Skeletal muscle tissue (tissue), 4 donors: Measurements from ENCODE around the gene MUTYH. TPM values are rescaled to one million over a fixed set of nuclear protein-coding genes. Genes with fewer than 3 reads are reported as not detected.

Experiments used
- H3K27ac ChIP-seq: one replicate; pipeline ENCODE4 v1.7.0; 2013; ENCODE audit warnings: mild to moderate bottlenecking, low read depth, low read length, inconsistent platforms
- H3K27me3 ChIP-seq, 3 donors: one replicate each; pipeline ENCODE4 v1.7.0; 2013; ENCODE audit warnings: low read length in 3 of 3; ENCODE audit not compliant: control insufficient read depth in 3 of 3, insufficient read depth in 3 of 3
- H3K36me3 ChIP-seq, 3 donors: one replicate each; pipeline ENCODE4 v1.7.0; 2013; ENCODE audit warnings: low read length in 3 of 3; ENCODE audit not compliant: control insufficient read depth in 3 of 3, insufficient read depth in 3 of 3
- H3K4me1 ChIP-seq, 3 donors: one replicate each; pipeline ENCODE4 v1.7.0; 2013; ENCODE audit warnings: low read length in 3 of 3, mild to moderate bottlenecking in 3 of 3; ENCODE audit not compliant: control insufficient read depth in 3 of 3, insufficient read depth in 3 of 3
- H3K4me3 ChIP-seq, 3 donors: one replicate each; pipeline ENCODE4 v1.7.0; 2013; ENCODE audit warnings: low read length in 3 of 3
- H3K9ac ChIP-seq, 3 donors: one replicate each; pipeline ENCODE4 v1.7.0; 2013; ENCODE audit warnings: low read length in 3 of 3, mild to moderate bottlenecking in 3 of 3, moderate library complexity in 2 of 3, low read depth in 1 of 3
- H3K9me3 ChIP-seq, 3 donors: one replicate each; pipeline ENCODE4 v1.7.0; 2013; ENCODE audit warnings: low read length in 3 of 3; ENCODE audit not compliant: control insufficient read depth in 3 of 3
- total RNA-seq: library from RNA; depleted of rRNA; stranded (reverse); fragments of >200 nt; gene quantifications from one replicate; pipeline ENCODE4 v1.2.3, GENCODE V29; 2014
- donor health status: Osteomylitis.

MUTYH gene
- total RNA-seq, 1 donor from 2014 or later, result 12.5 TPM

DNA sequence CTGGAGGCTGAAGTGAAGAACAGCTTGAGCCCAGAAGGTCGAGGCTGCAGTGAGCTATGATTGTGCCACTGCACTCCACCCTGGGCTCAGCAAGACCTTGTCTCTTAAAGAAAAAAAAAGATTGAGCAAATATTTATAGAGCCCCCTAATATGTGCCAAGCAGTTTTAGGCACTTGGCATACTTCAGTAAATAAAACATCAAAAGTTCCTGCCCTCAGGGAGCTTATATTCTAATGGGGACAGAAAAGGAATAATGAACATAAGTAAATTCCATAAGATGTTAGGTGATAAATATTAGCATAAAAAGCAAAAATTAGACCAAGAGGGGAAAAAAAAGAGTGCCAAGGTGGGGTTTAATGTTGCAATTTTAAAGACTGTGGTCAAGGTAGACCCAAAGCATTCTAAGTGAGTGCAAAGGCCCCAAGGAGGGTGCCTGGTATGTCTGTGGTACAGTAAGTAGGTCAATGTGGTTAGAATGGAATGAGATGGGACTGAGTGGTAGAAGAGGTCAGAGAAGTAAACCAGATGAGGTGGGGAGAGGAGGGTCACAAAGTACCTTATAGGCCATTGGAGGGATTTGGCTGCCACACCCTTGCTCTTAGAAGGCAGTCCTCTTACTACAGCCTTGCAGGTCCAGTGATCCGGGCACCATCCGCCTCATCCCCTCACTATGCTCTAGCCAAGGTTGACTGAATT, 2.5 kb downstream of the MUTYH start:
- peaks cover 30 to 32% (median 31%) of the 10 kb centered on the region in 3 donors for H3K36me3 ChIP-seq
- H3K4me3 ChIP-seq, result no peak overlapping the region
- H3K27ac ChIP-seq, result no peak overlapping the region
- H3K27me3 ChIP-seq, result no peaks in the 10 kb centered on the region
- peaks cover 18 to 41% (median 25%) of the 10 kb centered on the region in 3 donors for H3K4me1 ChIP-seq
- H3K9me3 ChIP-seq, result no peaks in the 10 kb centered on the region
- no peak overlapping the region for H3K9ac ChIP-seq

DNA sequence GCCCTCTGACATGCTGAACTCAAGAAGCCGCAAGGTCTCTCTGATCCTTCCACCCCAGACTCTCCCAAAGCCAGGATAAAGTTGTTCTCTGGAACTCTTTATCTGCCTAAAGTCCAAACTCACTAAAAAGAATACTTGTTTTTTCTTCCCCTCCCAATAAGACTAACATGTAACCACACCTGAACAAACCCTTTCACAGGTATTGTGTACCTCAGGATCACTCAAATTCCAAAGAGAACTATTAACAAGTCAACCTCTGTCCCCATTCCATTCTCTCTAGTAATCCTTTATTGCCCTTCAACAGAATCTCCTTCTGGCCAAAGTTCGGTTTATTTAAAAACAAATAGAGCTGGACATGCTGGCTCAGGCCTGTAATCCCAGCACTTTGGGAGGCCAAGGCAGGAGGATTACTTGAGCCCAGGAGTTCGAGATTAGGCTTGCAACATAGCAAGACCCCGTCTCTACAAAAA, 4.3 kb downstream of the MUTYH start:
- H3K36me3 ChIP-seq, result peaks cover 28 to 38% (median 37%) of the 10 kb centered on the region in 3 donors
- H3K9me3 ChIP-seq, result no peaks in the 10 kb centered on the region
- H3K4me3 ChIP-seq, result no peak overlapping the region
- no peaks in the 10 kb centered on the region for H3K27me3 ChIP-seq
- H3K27ac ChIP-seq, result no peak overlapping the region
- peaks cover 10 to 25% (median 13%) of the 10 kb centered on the region in 3 donors for H3K4me1 ChIP-seq
- no peak overlapping the region for H3K9ac ChIP-seq

DNA sequence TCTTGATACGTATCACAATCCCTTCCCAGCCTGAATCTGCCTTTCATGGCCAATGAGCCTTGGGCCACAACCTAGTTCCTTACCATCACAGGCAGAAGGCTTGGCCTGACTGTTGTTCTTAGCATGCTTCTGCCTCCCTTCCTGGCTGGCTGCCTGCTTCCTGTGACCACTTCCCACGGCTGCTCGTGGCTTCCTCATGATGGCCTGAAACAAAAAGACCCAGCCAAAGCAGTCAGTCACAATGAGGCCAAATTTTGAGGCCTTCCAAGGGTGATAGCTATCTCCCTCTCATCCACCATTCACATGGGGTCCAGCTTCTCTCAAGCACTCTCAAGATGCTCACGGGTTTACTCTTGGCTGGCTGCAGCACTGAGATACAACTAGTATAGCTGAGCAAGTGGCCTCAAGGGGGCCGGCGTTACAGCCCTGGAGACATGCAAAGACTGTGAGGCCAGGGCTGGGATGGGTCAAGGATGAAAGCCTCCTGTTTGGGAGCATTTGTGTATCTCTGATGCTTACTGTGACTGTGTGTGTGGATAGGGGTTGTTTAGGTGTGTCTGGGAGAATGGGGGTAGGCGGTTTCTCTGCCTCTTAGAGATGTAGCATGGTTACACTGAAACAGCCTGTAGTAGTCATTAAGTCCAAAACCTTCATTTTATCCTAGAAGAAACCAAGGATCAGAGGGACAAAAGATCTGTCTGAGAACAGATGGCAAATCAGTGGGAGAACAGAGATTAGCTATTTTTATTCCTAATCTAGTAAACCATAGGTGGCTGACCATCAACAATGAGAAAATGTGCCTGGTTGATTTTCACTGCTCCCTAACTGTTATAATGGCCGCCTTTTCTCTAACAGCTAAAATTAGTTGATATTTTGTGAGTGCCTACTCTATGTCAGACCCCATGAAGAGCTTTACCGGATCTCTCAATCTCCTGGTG, 5.7 kb downstream of the MUTYH start:
- Histone ChIP-seq H3K4me3 (no peak overlapping the region), H3K36me3 (peaks cover 29 to 45% (median 37%) of the 10 kb centered on the region in 3 donors), H3K27ac (no peak overlapping the region), H3K9me3 (no peaks in the 10 kb centered on the region), H3K9ac (no peak overlapping the region), H3K4me1 (peaks cover 6 to 20% (median 8%) of the 10 kb centered on the region in 3 donors), H3K27me3 (no peaks in the 10 kb centered on the region)

DNA sequence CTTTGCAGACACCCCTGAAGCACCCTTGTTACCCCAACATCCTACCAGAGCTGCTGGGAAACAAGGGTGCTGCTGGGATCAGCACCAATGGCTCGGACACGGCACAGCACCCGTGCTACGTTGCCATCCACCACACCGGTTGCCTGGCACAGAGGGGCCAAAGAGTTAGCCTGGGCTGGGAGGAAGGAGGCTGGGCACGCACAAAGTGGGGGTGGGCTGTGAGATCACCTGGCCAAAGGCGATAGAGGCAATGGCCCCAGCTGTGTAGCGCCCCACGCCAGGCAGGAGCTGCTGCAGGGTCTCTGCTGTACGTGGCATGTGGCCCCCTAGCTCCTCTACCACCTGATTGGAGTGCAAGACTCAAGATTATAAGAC, 7.9 kb downstream of the MUTYH start:
- Histone ChIP-seq H3K9ac (no peak overlapping the region), H3K36me3 (peaks cover 33 to 50% (median 41%) of the 10 kb centered on the region in 3 donors), H3K4me1 (peaks cover 3 to 13% (median 5%) of the 10 kb centered on the region in 3 donors), H3K9me3 (no peaks in the 10 kb centered on the region), H3K4me3 (no peak overlapping the region), H3K27ac (no peak overlapping the region), H3K27me3 (no peaks in the 10 kb centered on the region)

DNA sequence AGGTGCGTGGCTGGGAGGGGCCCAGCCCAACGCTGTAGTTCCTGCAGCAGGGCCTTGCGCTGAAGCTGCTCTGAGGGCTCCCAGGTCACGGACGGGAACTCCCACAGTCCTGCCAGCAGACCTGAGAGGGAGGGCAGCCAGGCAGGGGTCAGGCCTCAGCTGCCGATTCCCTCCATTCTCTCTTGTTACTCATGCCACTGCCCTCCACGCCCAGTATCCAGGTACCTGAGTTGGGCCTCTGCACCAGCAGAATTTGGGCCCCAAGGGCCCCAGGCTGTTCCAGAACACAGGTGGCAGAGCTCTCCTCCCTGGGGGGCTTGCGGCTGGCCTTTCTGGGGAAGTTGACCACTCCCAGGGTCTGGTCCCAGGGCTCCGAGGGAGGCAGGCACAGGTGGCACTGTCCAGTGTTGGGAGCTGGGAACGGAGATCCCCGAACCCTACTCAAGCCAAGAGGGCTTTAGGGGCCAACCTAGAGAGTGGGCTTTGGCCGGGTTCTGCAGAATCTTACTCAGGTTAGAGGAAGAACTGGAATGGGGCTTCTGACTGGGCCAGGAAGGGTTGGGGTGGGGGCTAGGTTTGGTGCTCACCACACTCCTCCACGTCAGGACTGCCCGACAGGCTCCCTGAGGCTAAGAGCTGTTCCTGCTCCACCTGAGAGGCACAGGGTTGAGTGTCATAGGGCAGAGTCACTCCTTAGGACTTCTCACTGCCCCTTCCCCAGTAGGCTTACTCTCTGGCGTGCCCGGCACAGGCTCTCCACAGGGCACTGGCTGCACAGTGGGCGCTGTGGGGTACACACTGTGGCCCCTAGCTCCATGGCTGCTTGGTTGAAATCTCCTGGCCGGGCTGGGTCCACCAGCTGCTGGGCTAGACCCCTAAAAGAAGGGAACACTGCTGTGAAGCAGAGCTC, 8.5 kb downstream of the MUTYH start:
- H3K36me3 ChIP-seq, result peaks cover 33 to 50% (median 41%) of the 10 kb centered on the region in 3 donors
- no peak overlapping the region for H3K4me3 ChIP-seq

DNA sequence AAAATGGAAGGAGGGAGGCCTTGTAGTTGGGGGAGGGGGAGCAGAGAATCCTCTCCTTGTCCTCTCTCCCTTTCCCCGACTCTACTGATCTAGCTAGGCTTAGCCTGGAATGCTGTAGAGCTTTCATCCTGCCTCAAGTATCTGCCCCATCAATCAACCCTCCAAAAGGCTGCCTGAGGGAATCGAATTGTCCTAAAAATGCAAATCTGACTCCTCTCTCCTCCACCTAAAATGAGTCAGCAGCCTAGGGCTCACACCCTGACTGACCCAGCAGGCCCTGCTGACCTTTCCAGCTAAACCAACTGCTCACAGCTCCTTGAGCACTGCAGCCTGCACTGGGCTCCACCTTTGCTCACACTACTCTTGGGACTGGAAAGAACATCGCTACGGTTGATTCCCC, 10.8 kb downstream of the MUTYH start:
- no peaks in the 10 kb centered on the region for H3K27me3 ChIP-seq
- H3K4me3 ChIP-seq, result no peak overlapping the region
- no peaks in the 10 kb centered on the region for H3K9me3 ChIP-seq
- no peak overlapping the region for H3K9ac ChIP-seq
- H3K4me1 ChIP-seq, result peaks cover 8 to 28% (median 17%) of the 10 kb centered on the region in 3 donors
- peaks cover 31 to 48% (median 41%) of the 10 kb centered on the region in 3 donors for H3K36me3 ChIP-seq
- no peak overlapping the region for H3K27ac ChIP-seq

More for the DNA sequence above, 8.5 kb downstream of the MUTYH start:
- no peaks in the 10 kb centered on the region for H3K9me3 ChIP-seq
- H3K27me3 ChIP-seq, result no peaks in the 10 kb centered on the region
- no peak overlapping the region for H3K27ac ChIP-seq
- H3K9ac ChIP-seq, result no peak overlapping the region
- H3K4me1 ChIP-seq, result peaks cover 8 to 20% (median 12%) of the 10 kb centered on the region in 3 donors

DNA sequence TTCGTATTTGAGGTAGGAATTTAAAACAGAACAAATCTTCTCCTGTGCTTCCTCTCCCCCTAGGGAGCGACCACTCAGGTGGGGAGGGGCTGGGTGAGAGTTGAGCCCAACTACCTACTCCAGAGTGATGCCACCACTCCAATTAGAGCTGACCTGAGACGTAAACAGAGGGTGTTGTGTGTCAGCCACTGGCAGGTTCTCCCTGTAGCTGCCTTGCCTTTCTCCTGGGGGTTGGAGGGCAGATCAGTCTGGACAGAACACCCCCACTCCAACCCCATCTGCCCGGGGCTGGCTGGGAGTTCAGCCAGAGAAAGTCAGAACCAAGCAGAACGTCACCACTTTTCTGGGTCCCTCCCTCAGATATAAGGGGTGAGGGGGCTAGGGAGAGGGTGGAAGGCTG, 11.6 kb downstream of the MUTYH start:
- peak overlapping the region in 1 of 3 donors; percentile 14 for H3K9ac ChIP-seq
- H3K4me3 ChIP-seq, result no peak overlapping the region
- no peaks in the 10 kb centered on the region for H3K27me3 ChIP-seq
- no peaks in the 10 kb centered on the region for H3K9me3 ChIP-seq
- H3K27ac ChIP-seq, result no peak overlapping the region
- peaks cover 8 to 24% (median 17%) of the 10 kb centered on the region in 3 donors for H3K4me1 ChIP-seq
- H3K36me3 ChIP-seq, result peaks cover 23 to 41% (median 35%) of the 10 kb centered on the region in 3 donors

DNA sequence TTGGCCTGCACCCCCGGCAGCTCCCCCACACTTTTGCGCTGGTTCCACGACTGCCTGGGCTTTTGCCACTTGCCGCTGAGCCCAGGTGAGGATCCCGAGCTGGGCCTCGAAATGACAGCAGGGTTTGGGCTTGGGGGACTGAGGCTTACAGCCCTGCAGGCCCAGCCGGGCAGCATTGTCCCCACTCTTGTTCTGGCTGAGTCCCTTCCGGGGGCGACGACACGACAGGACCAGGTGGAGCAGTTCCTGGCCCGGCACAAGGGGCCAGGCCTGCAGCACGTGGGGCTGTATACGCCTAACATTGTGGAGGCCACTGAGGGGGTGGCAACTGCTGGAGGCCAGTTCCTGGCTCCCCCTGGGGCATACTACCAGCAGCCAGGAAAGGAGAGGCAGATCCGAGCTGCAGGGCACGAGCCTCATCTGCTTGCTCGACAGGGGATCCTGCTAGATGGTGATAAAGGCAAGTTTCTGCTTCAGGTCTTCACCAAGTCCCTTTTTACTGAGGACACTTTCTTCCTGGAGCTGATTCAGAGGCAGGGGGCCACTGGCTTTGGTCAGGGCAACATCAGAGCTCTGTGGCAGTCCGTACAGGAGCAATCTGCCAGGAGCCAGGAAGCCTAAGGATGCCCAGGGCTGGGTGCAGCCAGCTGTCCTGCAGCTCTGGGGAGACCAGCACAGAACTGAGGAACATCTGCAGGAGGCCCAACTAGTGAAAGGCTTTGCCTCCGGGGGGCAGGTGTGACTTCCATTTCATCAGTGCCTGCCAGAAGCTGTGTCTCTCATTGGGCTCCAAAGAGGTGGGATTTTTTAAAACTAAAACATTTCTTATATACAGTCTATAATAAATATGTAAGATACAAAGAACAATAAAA, 12.4 kb downstream of the MUTYH start:
- Histone ChIP-seq H3K9ac (peak overlapping the region in 1 of 3 donors; percentile 82), H3K4me3 (peak overlapping the region in 1 of 3 donors; percentile 81)

More for the DNA sequence above, 12.4 kb downstream of the MUTYH start:
- Histone ChIP-seq H3K9me3 (no peaks in the 10 kb centered on the region), H3K27ac (no peak overlapping the region), H3K4me1 (peaks cover 8 to 24% (median 17%) of the 10 kb centered on the region in 3 donors), H3K27me3 (no peaks in the 10 kb centered on the region), H3K36me3 (peaks cover 16 to 33% (median 27%) of the 10 kb centered on the region in 3 donors)
